Sigmoid colon (tissue), 4 donors: ENCODE measurements around the gene CHCHD10.

ENCODE experiments used
- POLR2A ChIP-seq, 2 donors: fragments of 450-650 bp; IDR thresholded peaks; one replicate each; pipeline ENCODE4 v1.6.1; 2016; ENCODE audit warnings: antibody characterized with exemption in 2 of 2, mild to moderate bottlenecking in 2 of 2, moderate library complexity in 2 of 2
- POLR2AphosphoS5 ChIP-seq, 4 donors: sonication (generic); formaldehyde crosslinking; IDR thresholded peaks; one replicate each; pipeline ENCODE4 v1.6.1; 2017; ENCODE audit warnings: antibody characterized with exemption in 4 of 4
- TF ChIP-seq, protein P1 (sequence below), 4 experiments: fragments of 450-650 bp in 3 of 4; fragments of 200-600 bp in 1 of 4; IDR thresholded peaks; one replicate each; pipeline ENCODE4 v1.5.1; 2016 to 2019; ENCODE audit warnings: antibody characterized with exemption in 4 of 4, mild to moderate bottlenecking in 3 of 4, moderate library complexity in 2 of 4

DNA sequence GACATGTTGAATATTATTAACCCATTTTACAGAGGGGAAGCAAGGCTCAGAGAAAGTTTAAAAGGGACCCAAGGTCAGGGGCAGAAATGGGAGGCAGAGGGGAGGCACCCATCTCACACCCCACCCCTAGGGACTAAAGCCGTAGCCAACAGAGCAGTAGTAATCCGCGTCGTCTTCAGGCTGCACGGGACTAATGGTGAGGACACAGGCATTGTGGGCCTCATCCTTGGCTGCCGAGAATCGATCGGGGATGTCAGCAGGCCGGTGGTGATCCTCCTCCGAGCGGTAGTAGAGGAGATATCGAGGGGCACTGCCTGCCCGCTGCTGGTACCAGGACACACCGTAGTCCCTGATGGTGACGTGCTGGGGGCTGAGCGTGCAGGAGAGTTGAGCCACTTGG lies 15.0 kb downstream of the CHCHD10 start:
- no peak for TF ChIP-seq POLR2AphosphoS5 (IDR thresholded peaks at IDR 0.05)
- TF ChIP-seq, protein P1, sequence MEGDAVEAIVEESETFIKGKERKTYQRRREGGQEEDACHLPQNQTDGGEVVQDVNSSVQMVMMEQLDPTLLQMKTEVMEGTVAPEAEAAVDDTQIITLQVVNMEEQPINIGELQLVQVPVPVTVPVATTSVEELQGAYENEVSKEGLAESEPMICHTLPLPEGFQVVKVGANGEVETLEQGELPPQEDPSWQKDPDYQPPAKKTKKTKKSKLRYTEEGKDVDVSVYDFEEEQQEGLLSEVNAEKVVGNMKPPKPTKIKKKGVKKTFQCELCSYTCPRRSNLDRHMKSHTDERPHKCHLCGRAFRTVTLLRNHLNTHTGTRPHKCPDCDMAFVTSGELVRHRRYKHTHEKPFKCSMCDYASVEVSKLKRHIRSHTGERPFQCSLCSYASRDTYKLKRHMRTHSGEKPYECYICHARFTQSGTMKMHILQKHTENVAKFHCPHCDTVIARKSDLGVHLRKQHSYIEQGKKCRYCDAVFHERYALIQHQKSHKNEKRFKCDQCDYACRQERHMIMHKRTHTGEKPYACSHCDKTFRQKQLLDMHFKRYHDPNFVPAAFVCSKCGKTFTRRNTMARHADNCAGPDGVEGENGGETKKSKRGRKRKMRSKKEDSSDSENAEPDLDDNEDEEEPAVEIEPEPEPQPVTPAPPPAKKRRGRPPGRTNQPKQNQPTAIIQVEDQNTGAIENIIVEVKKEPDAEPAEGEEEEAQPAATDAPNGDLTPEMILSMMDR (IDR thresholded peaks at IDR 0.05): no peak
- no peak for TF ChIP-seq POLR2A (IDR thresholded peaks at IDR 0.05)
